ENCODE data around the gene LSR. TPM values are rescaled to one million over a fixed set of nuclear protein-coding genes. Genes with fewer than 3 reads are reported as not detected.
A peak's percentile ranks its signal among the peaks of the same experiment; 100 is the strongest.

LSR gene
- total RNA-seq, 1 donor from 2014 or later = 18.1 TPM

DNA sequence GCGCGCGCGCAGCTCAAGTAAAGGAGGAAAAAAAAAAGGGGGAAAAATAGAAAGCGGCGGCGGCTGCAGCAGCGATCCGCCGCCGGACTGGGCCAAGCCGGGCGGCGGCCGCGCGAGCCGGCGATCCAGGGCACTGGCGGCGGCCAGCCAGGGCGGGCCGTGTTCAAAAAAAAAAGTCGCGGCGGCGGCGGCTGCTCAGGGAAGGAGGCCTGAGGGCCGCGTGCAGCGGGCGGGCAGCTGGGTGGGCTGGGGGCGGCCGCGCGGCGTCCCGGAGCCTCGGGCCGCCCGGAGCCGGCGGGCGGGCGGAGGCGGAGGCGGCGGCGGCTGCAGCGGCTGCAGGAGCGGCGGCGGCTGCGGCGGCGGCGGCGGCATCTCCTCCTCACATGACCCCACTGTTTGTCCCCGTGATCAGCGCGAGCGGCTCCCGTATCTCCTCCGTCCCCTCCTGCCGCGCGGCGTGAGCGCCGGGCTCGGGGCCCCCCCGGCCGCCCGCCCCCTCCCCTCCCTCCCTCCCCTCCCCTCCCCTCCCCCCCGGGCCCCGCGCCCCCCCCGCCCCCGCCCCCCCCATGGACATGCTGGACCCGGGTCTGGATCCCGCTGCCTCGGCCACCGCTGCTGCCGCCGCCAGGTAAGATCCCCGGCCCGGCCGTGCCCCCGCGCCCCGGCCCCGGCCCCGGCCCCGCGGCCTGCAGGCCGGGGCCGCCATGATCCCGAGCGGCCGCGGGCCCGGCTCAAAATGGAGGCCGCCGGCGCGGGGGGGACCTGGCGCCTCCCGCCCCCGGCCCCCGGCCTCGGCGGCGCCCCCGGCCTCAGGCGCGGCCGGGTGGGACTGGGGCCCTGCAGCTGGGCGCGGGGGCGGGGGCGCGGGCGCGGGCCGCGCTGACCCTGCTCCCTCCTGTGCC is 20.0 kb downstream of the LSR start, which contains the start of gene USF2:
Gene USF2, plus strand, starts transcription at position 427 of the 902 bp plus-strand sequence. Its CDS starts 140 bp downstream, at position 567.
- DNase-seq (ENCODE audit: low read depth) = peak; percentile 34
- Mint-ChIP-seq H3K27ac (ENCODE audit: unreplicated experiment) (peak within 1 kb of the TSS; percentile 98), H3K9me3 (ENCODE audit: unreplicated experiment) (no peaks in the 10 kb centered on the region), H3K4me3 (ENCODE audit: unreplicated experiment) (peak within 1 kb of the TSS; percentile 94), H3K4me1 (ENCODE audit: low read depth, unreplicated experiment) (peaks cover 5% of the 10 kb centered on the region), H3K27me3 (ENCODE audit: low read depth, unreplicated experiment) (no peaks in the 10 kb centered on the region), H3K36me3 (ENCODE audit: low read depth, unreplicated experiment) (peaks cover 8% of the 10 kb centered on the region)
- H3K9me3 ChIP-seq (ENCODE audit: insufficient read depth, low read depth, low read length) = no peaks in the 10 kb centered on the region
- FAIRE-seq = no peak
- H3K27ac ChIP-seq (ENCODE audit: low read depth, low read length) = peak within 1 kb of the TSS; percentile 83
- peak within 1 kb of the TSS; percentile 75 for H2AFZ ChIP-seq (ENCODE audit: low read depth, low read length)
- peaks cover 12% of the 10 kb centered on the region for H3K36me3 ChIP-seq (ENCODE audit: insufficient read depth, low read length)
- peaks cover 21% of the 10 kb centered on the region for H4K20me1 ChIP-seq (ENCODE audit: insufficient read depth, low read length)
- peaks cover 28% of the 10 kb centered on the region for H3K79me2 ChIP-seq (ENCODE audit: insufficient read depth, low read length)
- TF ChIP-seq EZH2 (IDR thresholded peaks at IDR 0.05; ENCODE audit: insufficient read depth, low read length) = no peak
- TF ChIP-seq, protein P1, sequence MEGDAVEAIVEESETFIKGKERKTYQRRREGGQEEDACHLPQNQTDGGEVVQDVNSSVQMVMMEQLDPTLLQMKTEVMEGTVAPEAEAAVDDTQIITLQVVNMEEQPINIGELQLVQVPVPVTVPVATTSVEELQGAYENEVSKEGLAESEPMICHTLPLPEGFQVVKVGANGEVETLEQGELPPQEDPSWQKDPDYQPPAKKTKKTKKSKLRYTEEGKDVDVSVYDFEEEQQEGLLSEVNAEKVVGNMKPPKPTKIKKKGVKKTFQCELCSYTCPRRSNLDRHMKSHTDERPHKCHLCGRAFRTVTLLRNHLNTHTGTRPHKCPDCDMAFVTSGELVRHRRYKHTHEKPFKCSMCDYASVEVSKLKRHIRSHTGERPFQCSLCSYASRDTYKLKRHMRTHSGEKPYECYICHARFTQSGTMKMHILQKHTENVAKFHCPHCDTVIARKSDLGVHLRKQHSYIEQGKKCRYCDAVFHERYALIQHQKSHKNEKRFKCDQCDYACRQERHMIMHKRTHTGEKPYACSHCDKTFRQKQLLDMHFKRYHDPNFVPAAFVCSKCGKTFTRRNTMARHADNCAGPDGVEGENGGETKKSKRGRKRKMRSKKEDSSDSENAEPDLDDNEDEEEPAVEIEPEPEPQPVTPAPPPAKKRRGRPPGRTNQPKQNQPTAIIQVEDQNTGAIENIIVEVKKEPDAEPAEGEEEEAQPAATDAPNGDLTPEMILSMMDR (IDR thresholded peaks at IDR 0.05; ENCODE audit: insufficient read depth, low read depth, low read length) = no peak
- peak within 1 kb of the TSS; percentile 96 for H3K9ac ChIP-seq (ENCODE audit: low read length)
- H3K4me3 ChIP-seq (ENCODE audit: insufficient read depth, low read depth, low read length) = peak within 1 kb of the TSS; percentile 95
- H3K4me1 ChIP-seq (ENCODE audit: insufficient read depth, low read length) = peaks cover 5% of the 10 kb centered on the region
- H3K4me2 ChIP-seq (ENCODE audit: low read length) = peak within 1 kb of the TSS; percentile 96
- H3K27me3 ChIP-seq (ENCODE audit: insufficient read depth, low read length) = no peaks in the 10 kb centered on the region

DNA sequence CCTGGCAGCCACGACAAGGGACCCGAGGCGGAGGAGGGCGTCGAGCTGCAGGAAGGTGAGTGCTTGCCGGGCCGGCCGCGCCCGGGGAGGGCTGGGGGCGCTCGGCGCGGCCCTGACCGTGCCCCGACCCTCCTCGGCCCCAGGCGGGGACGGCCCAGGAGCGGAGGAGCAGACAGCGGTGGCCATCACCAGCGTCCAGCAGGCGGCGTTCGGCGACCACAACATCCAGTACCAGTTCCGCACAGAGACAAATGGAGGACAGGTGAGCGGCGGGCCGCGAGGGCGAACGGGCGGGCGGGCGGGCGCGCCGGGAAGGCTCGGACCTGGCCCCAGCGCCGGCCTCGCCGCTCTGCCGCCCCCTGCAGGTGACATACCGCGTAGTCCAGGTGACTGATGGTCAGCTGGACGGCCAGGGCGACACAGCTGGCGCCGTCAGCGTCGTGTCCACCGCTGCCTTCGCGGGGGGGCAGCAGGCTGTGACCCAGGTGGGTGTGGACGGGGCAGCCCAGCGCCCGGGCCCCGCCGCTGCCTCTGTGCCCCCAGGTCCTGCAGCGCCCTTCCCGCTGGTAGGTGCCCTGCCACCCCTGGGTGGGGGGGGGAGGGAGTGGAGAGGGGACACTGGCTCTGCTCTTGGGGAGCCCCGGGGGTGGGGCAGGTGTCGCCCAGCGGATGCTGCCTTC is 20.8 kb downstream of the LSR start:
- Mint-ChIP-seq H3K27ac (ENCODE audit: unreplicated experiment) (no peak overlapping the region), H3K9me3 (ENCODE audit: unreplicated experiment) (no peaks in the 10 kb centered on the region), H3K4me1 (ENCODE audit: low read depth, unreplicated experiment) (peaks cover 5% of the 10 kb centered on the region), H3K36me3 (ENCODE audit: low read depth, unreplicated experiment) (peaks cover 12% of the 10 kb centered on the region), H3K27me3 (ENCODE audit: low read depth, unreplicated experiment) (no peaks in the 10 kb centered on the region), H3K4me3 (ENCODE audit: unreplicated experiment) (peak overlapping the region; percentile 82)
- Histone ChIP-seq H3K79me2 (ENCODE audit: insufficient read depth, low read length) (peaks cover 28% of the 10 kb centered on the region), H4K20me1 (ENCODE audit: insufficient read depth, low read length) (peaks cover 21% of the 10 kb centered on the region), H2AFZ (ENCODE audit: low read depth, low read length) (peak overlapping the region; percentile 63), H3K9ac (ENCODE audit: low read length) (peak overlapping the region; percentile 80), H3K27me3 (ENCODE audit: insufficient read depth, low read length) (no peaks in the 10 kb centered on the region), H3K4me3 (ENCODE audit: insufficient read depth, low read depth, low read length) (peak overlapping the region; percentile 59), H3K9me3 (ENCODE audit: insufficient read depth, low read depth, low read length) (no peaks in the 10 kb centered on the region), H3K4me1 (ENCODE audit: insufficient read depth, low read length) (peaks cover 5% of the 10 kb centered on the region), H3K27ac (ENCODE audit: low read depth, low read length) (peak overlapping the region; percentile 71), H3K4me2 (ENCODE audit: low read length) (peak overlapping the region; percentile 82), H3K36me3 (ENCODE audit: insufficient read depth, low read length) (peaks cover 15% of the 10 kb centered on the region)
- TF ChIP-seq, protein P1 (IDR thresholded peaks at IDR 0.05; ENCODE audit: insufficient read depth, low read depth, low read length) = peak; percentile 7
- no peak for TF ChIP-seq EZH2 (IDR thresholded peaks at IDR 0.05; ENCODE audit: insufficient read depth, low read length)
- FAIRE-seq (no peak), DNase-seq (ENCODE audit: low read depth) (peak; percentile 63)
